Smooth muscle cell (in vitro differentiated cells): Measurements from ENCODE around the gene TP53I13. TPM values are rescaled to one million over a fixed set of nuclear protein-coding genes. Genes with fewer than 3 reads are reported as not detected.

Experiments used
- DNase-seq: peaks from one replicate; lab custom pipeline; 2025; ENCODE audit not compliant: unreplicated experiment; lab: John Stamatoyannopoulos, UW
- H2AFZ ChIP-seq: fragments of 200-600 bp; sonication (generic); 2 replicates; pipeline ENCODE4 v1.6.0; 2016; ENCODE audit warnings: antibody characterized with exemption, low read depth, mild to moderate bottlenecking
- H3F3A ChIP-seq: fragments of 200-600 bp; sonication (generic); 2 replicates; pipeline ENCODE4 v1.6.0; 2017; ENCODE audit warnings: antibody characterized with exemption, low read depth
- H3K27ac ChIP-seq: fragments of 200-600 bp; sonication (generic); 2 replicates; pipeline ENCODE4 v1.5.1; 2016; ENCODE audit warnings: low read depth, mild to moderate bottlenecking
- H3K27me3 ChIP-seq: fragments of 200-600 bp; sonication (generic); 2 replicates; pipeline ENCODE4 v1.6.1; 2016; ENCODE audit warnings: low read depth, mild to moderate bottlenecking
- H3K36me3 ChIP-seq: fragments of 200-600 bp; sonication (generic); 2 replicates; pipeline ENCODE4 v1.5.1; 2016; ENCODE audit warnings: low read depth
- H3K4me1 ChIP-seq: fragments of 200-600 bp; sonication (generic); 2 replicates; pipeline ENCODE4 v1.5.1; 2016; ENCODE audit warnings: low read depth
- H3K4me2 ChIP-seq: fragments of 200-600 bp; sonication (generic); 2 replicates; pipeline ENCODE4 v1.6.0; 2016; ENCODE audit warnings: mild to moderate bottlenecking
- H3K4me3 ChIP-seq: fragments of 200-600 bp; sonication (generic); 2 replicates; pipeline ENCODE4 v1.5.1; 2016; ENCODE audit warnings: mild to moderate bottlenecking
- H3K79me2 ChIP-seq: fragments of 200-600 bp; sonication (generic); 2 replicates; pipeline ENCODE4 v1.6.0; 2016; ENCODE audit warnings: low read depth, mild to moderate bottlenecking
- H3K9ac ChIP-seq: fragments of 200-600 bp; sonication (generic); 2 replicates; pipeline ENCODE4 v1.6.0; 2016; ENCODE audit warnings: low read depth
- H3K9me3 ChIP-seq: fragments of 200-600 bp; sonication (generic); replicated peaks from 2 replicates; pipeline ENCODE4 v1.5.1; 2016; ENCODE audit warnings: low read depth
- H4K20me1 ChIP-seq: fragments of 200-600 bp; sonication (generic); 2 replicates; pipeline ENCODE4 v1.6.0; 2016; ENCODE audit warnings: low read depth
- WGBS: methylation state at CpG from one replicate; pipeline ENCODE4 v1.1.7; 2016; ENCODE audit warnings: low lambda C conversion rate; 5-methylcytosine and 5-hydroxymethylcytosine counted together
- polyA plus RNA-seq: library from polyadenylated mRNA; unstranded; fragments of >200 nt; fragmentation: Nextera tagmentation; extraction: Ambion mirVana; gene quantifications from 2 replicates; pipeline ENCODE4 v1.2.1, GENCODE V29; 2016
- total RNA-seq: library from RNA; depleted of rRNA; stranded (reverse); fragments of >200 nt; gene quantifications from 2 replicates; pipeline ENCODE4 v1.2.3, GENCODE V29; 2014
- TF ChIP-seq, protein P1 (sequence below): fragments of 200-600 bp; sonication (generic); IDR thresholded peaks from 2 replicates; pipeline ENCODE4 v1.5.1; 2017; ENCODE audit warnings: borderline replicate concordance, mild to moderate bottlenecking, antibody characterized with exemption; ENCODE audit not compliant: insufficient read depth, poor library complexity, severe bottlenecking

Gene TP53I13
- total and polyA plus RNA-seq, 2 experiments from 2014 or later = 50.7 to 105 TPM

DNA sequence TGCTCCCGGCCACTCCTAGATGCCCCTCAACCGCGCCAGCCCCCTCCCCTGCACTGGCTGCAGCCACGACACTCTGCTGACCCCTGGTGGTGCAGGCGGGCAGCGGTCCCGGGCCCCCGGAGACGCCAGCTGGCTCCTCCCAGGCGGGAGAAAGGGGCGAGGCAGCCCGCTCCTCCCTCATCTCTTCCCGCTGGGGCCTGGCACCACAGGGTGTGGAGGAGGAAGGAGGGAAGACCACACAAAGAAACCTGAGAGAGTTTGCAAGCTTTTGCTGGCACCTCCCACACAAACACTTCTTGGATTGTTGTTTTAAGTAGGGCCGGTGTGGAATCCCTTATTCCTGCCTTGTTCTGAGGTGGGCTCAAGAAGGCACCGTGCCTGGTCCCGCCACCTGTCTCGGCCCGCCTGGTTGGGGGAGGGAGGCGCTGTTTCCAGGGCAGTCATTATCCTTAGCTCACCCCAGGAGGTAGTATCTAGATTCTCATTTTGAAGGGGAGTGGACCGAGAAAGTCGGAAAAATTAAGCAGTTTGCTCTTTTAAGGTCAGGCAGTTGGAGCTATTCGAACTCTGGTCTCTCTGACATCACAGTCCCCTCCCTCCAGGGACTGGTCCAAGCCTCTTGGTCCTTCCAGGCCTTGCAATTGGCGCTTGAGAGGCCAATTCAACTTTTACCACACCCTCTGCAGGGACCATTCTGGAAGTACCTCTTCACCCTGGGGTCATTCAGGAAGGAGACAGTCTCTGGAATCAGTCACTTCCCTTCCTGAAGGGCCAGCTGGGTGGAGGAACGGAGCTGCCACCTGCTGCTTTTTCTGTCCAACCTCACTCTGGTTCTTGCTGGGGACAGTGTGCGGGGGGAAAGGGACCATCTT, 23.5 kb downstream of the TP53I13 start:
- H3K9ac ChIP-seq = no peak overlapping the region
- H3K9me3 ChIP-seq = no peaks in the 10 kb centered on the region
- H2AFZ ChIP-seq = peak overlapping the region; percentile 76
- H3K36me3 ChIP-seq = no peaks in the 10 kb centered on the region
- WGBS = 7% methylated on average over 25 of the region's 25 CpGs
- no peaks in the 10 kb centered on the region for H3K27me3 ChIP-seq
- DNase-seq = peak; percentile 85
- H3K4me2 ChIP-seq = peak overlapping the region; percentile 92
- H3K27ac ChIP-seq = no peak overlapping the region
- peaks cover 38% of the 10 kb centered on the region for H3K4me1 ChIP-seq
- TF ChIP-seq, protein P1, sequence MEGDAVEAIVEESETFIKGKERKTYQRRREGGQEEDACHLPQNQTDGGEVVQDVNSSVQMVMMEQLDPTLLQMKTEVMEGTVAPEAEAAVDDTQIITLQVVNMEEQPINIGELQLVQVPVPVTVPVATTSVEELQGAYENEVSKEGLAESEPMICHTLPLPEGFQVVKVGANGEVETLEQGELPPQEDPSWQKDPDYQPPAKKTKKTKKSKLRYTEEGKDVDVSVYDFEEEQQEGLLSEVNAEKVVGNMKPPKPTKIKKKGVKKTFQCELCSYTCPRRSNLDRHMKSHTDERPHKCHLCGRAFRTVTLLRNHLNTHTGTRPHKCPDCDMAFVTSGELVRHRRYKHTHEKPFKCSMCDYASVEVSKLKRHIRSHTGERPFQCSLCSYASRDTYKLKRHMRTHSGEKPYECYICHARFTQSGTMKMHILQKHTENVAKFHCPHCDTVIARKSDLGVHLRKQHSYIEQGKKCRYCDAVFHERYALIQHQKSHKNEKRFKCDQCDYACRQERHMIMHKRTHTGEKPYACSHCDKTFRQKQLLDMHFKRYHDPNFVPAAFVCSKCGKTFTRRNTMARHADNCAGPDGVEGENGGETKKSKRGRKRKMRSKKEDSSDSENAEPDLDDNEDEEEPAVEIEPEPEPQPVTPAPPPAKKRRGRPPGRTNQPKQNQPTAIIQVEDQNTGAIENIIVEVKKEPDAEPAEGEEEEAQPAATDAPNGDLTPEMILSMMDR = peak; percentile 89
- peaks cover 19% of the 10 kb centered on the region for H3K79me2 ChIP-seq
- peaks cover 46% of the 10 kb centered on the region for H4K20me1 ChIP-seq
- peaks cover 6% of the 10 kb centered on the region for H3F3A ChIP-seq
- H3K4me3 ChIP-seq = peak overlapping the region; percentile 50

- Histone ChIP-seq H2AFZ (peak within 1 kb of the TSS; percentile 72), H3K27ac (no peak within 1 kb of the TSS)
Observed at GRCh38 chr17:29592850-29593551, 24.5 kb downstream of the TP53I13 start, which contains the start of gene ANKRD13B. TSS of gene ANKRD13B (plus strand) at chr17:29593132. CDS start at chr17:29593622, 490 bp downstream.

DNA sequence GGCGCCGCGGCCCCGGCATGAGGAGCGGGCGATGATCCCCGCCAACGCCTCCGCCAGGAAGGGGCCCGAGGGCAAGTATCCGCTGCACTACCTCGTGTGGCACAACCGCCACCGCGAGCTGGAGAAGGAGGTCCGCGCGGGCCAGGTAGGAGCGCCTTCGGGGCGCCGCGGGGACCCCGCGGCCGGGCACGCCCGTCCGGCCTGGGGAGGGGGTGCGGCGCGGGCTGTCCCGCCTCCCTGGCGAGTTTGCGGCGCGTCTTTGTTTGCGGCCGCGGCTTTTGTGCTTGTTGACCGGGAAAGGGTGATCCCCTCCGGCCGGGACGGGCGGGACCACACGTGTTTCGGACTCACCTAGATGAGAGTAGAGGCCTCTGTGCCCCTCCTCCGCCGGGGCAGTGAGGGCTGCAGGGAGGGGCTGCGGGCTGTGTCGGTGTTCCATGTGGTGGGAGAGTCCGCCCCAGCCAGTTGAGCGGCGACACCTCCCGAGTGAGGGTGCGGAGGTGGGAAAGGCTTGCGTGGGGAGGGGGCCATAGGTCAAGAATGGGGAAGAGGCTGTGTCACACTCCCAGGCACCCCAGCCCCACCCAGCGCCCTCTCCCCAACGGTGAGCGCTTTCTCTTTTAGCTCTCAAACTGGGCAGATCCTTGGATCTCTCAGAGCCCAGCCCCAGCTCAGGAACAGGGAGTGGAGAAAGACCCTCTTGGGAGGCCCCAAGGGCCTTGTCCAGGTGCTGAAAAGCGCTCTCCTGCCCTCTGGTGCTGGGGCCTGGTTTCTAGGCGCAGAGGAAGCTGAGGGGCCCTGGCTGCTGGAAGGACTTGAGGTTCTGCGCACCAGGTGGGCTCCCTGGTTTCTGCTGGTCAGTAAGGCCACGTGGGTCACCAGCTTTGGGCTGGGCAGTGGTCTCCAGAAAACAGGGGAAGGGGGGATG, 25.4 kb downstream of the TP53I13 start:
- peaks cover under 1% of the 10 kb centered on the region for H3K79me2 ChIP-seq
- TF ChIP-seq, protein P1 = no peak
- peak overlapping the region; percentile 72 for H2AFZ ChIP-seq
- no peak overlapping the region for H3K27ac ChIP-seq
- H4K20me1 ChIP-seq = peaks cover 37% of the 10 kb centered on the region
- H3K4me2 ChIP-seq = peak overlapping the region; percentile 99
- no peaks in the 10 kb centered on the region for H3K36me3 ChIP-seq
- DNase-seq = no peak
- H3K9me3 ChIP-seq = no peaks in the 10 kb centered on the region
- H3F3A ChIP-seq = peaks cover 6% of the 10 kb centered on the region
- no peak overlapping the region for H3K9ac ChIP-seq
- whole genome bisulfite sequencing = 4% methylated on average over 55 of the region's 64 CpGs
- peak overlapping the region; percentile 68 for H3K4me3 ChIP-seq
- no peaks in the 10 kb centered on the region for H3K27me3 ChIP-seq
- H3K4me1 ChIP-seq = peaks cover 33% of the 10 kb centered on the region

More at GRCh38 chr17:29592850-29593551, 24.5 kb downstream of the TP53I13 start, which contains the start of gene ANKRD13B:
- 4% methylated on average over 42 of the region's 96 CpGs for WGBS
- no peak within 1 kb of the TSS for H3K9ac ChIP-seq
- TF ChIP-seq, protein P1 = no peak
- peaks cover 6% of the 10 kb centered on the region for H3F3A ChIP-seq
- H3K27me3 ChIP-seq = no peaks in the 10 kb centered on the region
- DNase-seq = no peak
- peak within 1 kb of the TSS; percentile 99 for H3K4me2 ChIP-seq
- peaks cover 39% of the 10 kb centered on the region for H3K4me1 ChIP-seq
- H3K79me2 ChIP-seq = peaks cover 9% of the 10 kb centered on the region
- H4K20me1 ChIP-seq = peaks cover 45% of the 10 kb centered on the region
- H3K4me3 ChIP-seq = peak within 1 kb of the TSS; percentile 68
- H3K36me3 ChIP-seq = no peaks in the 10 kb centered on the region
- H3K9me3 ChIP-seq = no peaks in the 10 kb centered on the region
